Lower leg skin (tissue), 4 donors: ENCODE results near the gene SLC44A5. TPM values are rescaled to one million over a fixed set of nuclear protein-coding genes. Genes with fewer than 3 reads are reported as not detected.
"Not testable (repeated sequence)": the region's sequence is repeated elsewhere in the genome, so short reads cannot be mapped to it uniquely, and the experiment has no call there.

Experiments used
- DNase-seq, 2 donors: peaks; one replicate each; pipeline ENCODE4 v3.0.0-alpha.2; 2019; ENCODE audit warnings: low spot score in 2 of 2
- H3K4me3 ChIP-seq: fragments of 200-600 bp; sonication (generic); 2 replicates; pipeline ENCODE4 v1.5.1; 2017; ENCODE audit warnings: mild to moderate bottlenecking, low read depth; ENCODE audit not compliant: poor library complexity, severe bottlenecking
- POLR2A ChIP-seq, 2 donors: fragments of 450-650 bp; IDR thresholded peaks; one replicate each; pipeline ENCODE4 v1.6.1; 2016 to 2017; ENCODE audit warnings: antibody characterized with exemption in 2 of 2, mild to moderate bottlenecking in 1 of 2, moderate library complexity in 1 of 2
- WGBS, 2 donors: methylation state at CpG; one replicate each; pipeline ENCODE4 v1.1.5; 2018; 5-methylcytosine and 5-hydroxymethylcytosine counted together
- intact Hi-C: fragments of 100-400 bp; cut with DNase I; formaldehyde crosslinking; loops from one replicate; pipeline ENCODE4 v1.15.0; 2023; ENCODE audit warnings: low total_unique reads
- total RNA-seq, 4 donors: library from RNA; depleted of rRNA; stranded (reverse); fragments of >200 nt; gene quantifications; one replicate each; pipeline ENCODE4 v1.1.0, GENCODE V29; 2016
- TF ChIP-seq, protein P1 (sequence below), 3 donors: fragments of 450-650 bp; IDR thresholded peaks; one replicate each; pipeline ENCODE4 v1.5.1; 2016; ENCODE audit warnings: antibody characterized with exemption in 3 of 3, mild to moderate bottlenecking in 3 of 3, moderate library complexity in 2 of 3

The SLC44A5 gene
- total RNA-seq, 4 donors from 2014 or later, result 0.39 to 25.4 (median 7.7) TPM

DNA sequence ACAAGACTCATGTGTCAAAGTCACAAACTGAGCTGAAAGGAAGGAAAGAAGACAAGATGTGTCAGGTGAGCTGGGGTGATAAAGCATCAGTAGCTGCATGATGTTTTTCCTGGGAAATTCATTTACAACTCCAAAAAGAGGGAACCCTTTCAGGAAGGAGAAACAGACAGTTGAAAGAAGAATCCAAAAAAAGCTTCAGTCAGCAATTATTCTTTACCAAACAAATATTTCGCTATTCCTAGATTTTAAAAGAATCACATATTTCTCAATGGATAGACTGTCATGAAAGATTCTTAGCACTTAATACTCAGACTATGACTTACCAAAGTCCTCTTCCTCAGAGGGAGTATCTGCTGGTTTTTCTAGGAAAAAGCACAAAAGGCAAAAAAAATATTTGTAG lies 214.7 kb downstream of the SLC44A5 start:
- TF ChIP-seq, protein P1, sequence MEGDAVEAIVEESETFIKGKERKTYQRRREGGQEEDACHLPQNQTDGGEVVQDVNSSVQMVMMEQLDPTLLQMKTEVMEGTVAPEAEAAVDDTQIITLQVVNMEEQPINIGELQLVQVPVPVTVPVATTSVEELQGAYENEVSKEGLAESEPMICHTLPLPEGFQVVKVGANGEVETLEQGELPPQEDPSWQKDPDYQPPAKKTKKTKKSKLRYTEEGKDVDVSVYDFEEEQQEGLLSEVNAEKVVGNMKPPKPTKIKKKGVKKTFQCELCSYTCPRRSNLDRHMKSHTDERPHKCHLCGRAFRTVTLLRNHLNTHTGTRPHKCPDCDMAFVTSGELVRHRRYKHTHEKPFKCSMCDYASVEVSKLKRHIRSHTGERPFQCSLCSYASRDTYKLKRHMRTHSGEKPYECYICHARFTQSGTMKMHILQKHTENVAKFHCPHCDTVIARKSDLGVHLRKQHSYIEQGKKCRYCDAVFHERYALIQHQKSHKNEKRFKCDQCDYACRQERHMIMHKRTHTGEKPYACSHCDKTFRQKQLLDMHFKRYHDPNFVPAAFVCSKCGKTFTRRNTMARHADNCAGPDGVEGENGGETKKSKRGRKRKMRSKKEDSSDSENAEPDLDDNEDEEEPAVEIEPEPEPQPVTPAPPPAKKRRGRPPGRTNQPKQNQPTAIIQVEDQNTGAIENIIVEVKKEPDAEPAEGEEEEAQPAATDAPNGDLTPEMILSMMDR (IDR thresholded peaks at IDR 0.05), result no peak
- TF ChIP-seq POLR2A (IDR thresholded peaks at IDR 0.05), result no peak
- DNase-seq, result no peak
- H3K4me3 ChIP-seq, result no peak overlapping the region
- intact Hi-C loops, result no loop called here
- 88 to 96% methylated on average over 1 of the region's 1 CpG for WGBS, 2 donors

DNA sequence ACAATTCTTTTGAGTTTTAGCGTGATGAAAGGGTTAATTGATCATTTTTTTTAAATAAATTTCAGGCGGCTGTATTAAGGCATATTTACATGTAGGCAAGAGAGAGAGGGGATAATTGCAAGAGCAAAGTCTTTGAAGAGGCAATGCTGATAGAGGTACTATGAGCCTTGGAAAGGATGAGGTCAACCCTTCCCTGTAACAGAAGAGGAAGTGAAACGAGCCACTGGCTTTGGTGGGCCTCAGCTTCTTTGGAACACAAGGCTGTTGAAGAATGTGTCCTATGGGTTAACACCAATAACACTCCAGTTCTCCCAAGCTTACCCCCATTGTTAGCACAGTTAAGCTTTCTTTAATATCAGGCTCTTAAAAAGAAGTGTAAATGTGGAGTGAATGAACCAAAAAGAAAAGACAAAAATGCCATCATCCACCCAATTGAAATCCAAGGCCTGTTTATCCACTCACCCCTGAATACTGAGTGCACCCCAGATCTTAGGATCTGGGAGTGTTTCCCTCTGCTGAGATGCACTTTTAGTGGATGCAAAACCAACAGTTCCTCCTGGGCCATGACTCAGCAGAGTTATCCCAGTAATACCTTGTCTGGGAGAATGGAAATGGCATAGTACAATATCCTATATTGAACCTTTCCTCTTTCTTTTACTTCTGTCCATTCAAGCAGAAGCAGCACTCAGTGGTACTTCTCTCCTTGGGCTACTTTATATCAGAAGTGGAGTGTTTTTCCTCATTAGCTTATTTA lies 216.4 kb downstream of the SLC44A5 start:
- no peak for TF ChIP-seq POLR2A (IDR thresholded peaks at IDR 0.05)
- TF ChIP-seq, protein P1 (IDR thresholded peaks at IDR 0.05), result no peak
- H3K4me3 ChIP-seq, result no peak overlapping the region
- no peak for DNase-seq
- intact Hi-C loops, result no loop called here
- 59 to 62% methylated on average over 3 of the region's 3 CpGs for WGBS, 2 donors

DNA sequence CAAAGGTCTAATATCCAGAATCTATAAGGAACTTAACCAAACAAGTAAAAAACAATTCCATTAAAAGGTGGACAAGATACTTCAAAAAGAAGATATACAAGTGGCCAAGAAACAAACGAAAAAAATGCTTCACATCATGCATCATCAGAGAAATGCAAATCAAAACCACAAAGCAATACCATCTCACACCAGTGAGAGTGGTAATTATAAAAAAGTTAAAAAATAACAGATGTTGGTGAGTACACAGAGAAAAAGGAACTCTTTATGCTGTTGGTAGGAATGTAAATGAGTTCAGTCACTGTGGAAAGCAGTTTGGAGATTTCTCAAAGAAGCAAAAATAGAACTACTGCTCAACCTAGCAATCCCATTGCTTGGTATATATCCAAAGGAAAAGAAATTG lies 218.6 kb downstream of the SLC44A5 start:
- 57 to 58% methylated on average over 1 of the region's 1 CpG for WGBS, 2 donors
- H3K4me3 ChIP-seq, result no peak overlapping the region
- TF ChIP-seq, protein P1 (IDR thresholded peaks at IDR 0.05), result no peak
- no peak for TF ChIP-seq POLR2A (IDR thresholded peaks at IDR 0.05)
- no peak for DNase-seq
- intact Hi-C loops, result no loop called here

DNA sequence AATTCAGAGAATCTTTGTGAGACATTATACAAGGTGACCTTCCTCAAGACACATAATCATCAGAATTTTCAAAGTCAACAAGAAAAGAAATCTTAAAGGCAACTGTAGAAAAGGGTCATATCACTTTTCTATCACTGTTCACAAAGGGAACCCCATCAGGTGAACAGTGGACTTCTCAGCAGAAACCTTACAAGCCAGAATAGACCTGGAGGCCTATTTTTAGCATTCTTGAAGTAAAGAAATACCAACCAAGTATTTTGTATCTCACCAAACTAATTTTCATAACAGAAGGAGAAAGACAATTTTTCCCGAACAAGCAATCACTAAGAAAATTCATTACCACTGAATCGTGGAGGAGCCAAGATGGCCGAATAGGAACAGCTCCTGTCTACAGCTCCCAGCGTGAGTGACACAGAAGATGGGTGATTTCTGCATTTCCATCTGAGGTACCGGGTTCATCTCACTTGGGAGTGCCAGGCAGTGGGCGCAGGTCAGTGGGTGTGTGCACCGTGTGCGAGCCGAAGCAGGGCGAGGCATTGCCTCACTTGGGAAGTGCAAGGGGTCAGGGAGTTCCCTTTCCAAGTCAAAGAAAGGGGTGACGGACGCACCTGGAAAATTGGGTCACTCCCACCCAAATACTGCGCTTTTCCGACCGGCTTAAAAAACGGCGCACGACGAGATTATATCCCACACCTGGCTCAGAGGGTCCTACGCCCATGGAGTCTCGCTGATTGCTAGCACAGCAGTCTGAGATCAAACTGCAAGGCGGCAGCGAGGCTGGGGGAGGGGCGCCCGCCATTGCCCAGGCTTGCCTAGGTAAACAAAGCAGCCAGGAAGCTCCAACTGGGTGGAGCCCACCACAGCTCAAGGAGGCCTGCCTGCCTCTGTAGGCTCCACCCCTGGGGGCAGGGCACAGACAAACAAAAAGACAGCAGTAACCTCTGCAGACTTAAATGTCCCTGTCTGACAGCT lies 235.2 kb downstream of the SLC44A5 start:
- H3K4me3 ChIP-seq, intact Hi-C loops, DNase-seq: not testable (repeated sequence)
- 83 to 88% methylated on average over 22 to 25 of the region's 25 CpGs for WGBS, 2 donors

DNA sequence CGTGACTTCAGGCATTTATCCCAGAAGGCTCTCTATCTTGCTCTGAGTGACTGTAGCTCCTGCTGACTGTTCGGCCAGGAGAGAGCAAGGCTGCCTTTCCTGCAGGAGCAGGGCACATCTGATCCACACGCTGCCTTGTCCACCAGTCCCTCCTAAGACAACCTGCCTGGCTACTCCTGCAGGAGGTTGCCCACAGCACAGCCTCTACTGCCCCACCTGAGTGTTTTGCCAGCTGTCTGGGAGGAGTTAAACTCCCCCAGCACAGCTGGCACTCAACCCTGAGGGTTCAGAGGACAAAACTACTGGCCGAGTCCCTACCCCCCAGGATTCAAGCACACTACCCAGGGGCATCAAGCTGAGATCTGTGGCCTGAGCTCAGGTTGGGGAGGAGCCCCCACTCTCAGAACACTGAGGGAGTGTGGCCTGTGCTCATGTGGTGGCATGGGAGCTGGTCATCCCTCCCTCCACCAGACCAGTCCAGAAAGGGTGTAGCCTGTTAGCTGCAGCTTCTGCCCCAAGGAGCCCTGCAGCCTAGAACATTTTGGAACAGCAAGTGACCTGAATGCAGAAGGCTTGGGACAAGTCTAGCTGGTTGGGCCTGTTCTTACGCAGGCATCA lies 237.3 kb downstream of the SLC44A5 start:
- no peak for DNase-seq
- H3K4me3 ChIP-seq, result no peak overlapping the region
- 63 to 67% methylated on average over 5 of the region's 5 CpGs for WGBS, 2 donors
- TF ChIP-seq, protein P1 (IDR thresholded peaks at IDR 0.05), result no peak
- no peak for TF ChIP-seq POLR2A (IDR thresholded peaks at IDR 0.05)
- intact Hi-C loops, result no loop called here

DNA sequence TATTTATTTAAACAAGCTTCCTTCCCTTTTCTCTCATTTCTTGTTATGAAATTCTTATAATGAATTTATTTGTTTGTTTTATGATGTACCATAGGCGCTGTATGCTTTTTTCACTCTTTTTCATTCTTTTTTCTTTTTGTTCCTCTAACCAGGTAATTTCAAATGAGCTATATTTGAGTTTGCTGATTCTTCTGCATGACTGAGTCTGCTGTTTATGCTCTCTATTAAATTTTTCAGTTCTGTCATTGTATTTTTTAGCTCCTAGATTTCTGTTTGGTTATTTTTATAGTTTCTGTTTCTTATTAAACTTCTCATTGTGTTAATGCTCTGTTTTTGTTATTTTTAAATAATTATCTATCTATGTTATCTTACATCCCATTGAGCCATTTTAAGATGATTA lies 244.3 kb downstream of the SLC44A5 start:
- TF ChIP-seq, protein P1 (IDR thresholded peaks at IDR 0.05), result no peak
- TF ChIP-seq POLR2A (IDR thresholded peaks at IDR 0.05), result no peak
- DNase-seq, result no peak
- intact Hi-C loops, result no loop called here
- 85 to 86% methylated on average over 1 of the region's 1 CpG for WGBS, 2 donors
- H3K4me3 ChIP-seq, result no peak overlapping the region
